Measurements from ENCODE around the gene RASGRP4.

DNA sequence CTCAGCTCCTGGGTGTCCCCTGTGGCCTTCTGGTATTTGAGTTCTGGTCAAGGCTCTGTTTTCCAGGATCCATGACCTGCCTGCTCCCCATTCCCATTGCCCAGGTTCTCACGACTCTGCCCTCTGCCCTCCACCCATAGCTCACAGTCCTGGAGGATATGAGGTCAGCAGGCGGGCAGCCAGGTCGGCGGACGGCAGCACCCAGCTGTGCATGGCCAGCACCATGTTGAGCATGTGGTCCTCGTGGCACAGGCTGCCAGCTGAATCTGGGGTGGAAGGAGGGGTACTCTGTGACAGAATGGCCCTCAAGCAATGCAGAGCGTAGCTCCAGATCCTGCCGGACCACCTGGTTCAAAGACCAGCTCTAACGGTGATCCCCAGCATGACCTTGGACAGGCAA is 5.1 kb downstream of the RASGRP4 start:
- no peak for TF ChIP-seq POLR2A (IDR thresholded peaks at IDR 0.05; ENCODE audit: low read depth, low read length)
- TF ChIP-seq TAF1 (IDR thresholded peaks at IDR 0.05; ENCODE audit: low read depth, low read length): no peak
- no peak for TF ChIP-seq POLR2AphosphoS5 (IDR thresholded peaks at IDR 0.05; ENCODE audit: low read depth, low read length)
- no peak for TF ChIP-seq SPI1 (IDR thresholded peaks at IDR 0.05; ENCODE audit: low read depth, low read length)
